K562 (cell line): Measurements from ENCODE around the gene ATP6V0E1. TPM values are rescaled to one million over a fixed set of nuclear protein-coding genes. Genes with fewer than 3 reads are reported as not detected.

ENCODE experiments used
- BACH1 ChIP-seq: fragments of 200-800 bp; sonication (Bioruptor generic); IDR thresholded peaks from 2 replicates; pipeline ENCODE4 v1.6.1; 2016; ENCODE audit warnings: missing genetic modification characterization, missing compliant biosample characterization
- HMGN3 ChIP-seq: IDR thresholded peaks from 2 replicates; pipeline ENCODE4 v1.6.1; 2011; ENCODE audit warnings: borderline replicate concordance, low read depth, mild to moderate bottlenecking, mixed read lengths, low read length; ENCODE audit not compliant: insufficient read length; ENCODE audit errors: extremely low read depth
- MAZ ChIP-seq, 2 experiments: fragments of 450-650 bp in 1 of 2; sonication (generic) in 1 of 2; formaldehyde crosslinking; IDR thresholded peaks in 1 of 2; conservative IDR thresholded peaks in 1 of 2; 2 replicates each; pipeline versions ENCODE4 v1.4.0 to v1.5.0; 2020; ENCODE audit warnings: mild to moderate bottlenecking in 1 of 2, missing genetic modification reagents in 1 of 2
- POLR3A ChIP-seq: IDR thresholded peaks from 2 replicates; pipeline ENCODE4 v1.6.1; 2011; ENCODE audit warnings: borderline replicate concordance, mild to moderate bottlenecking, moderate library complexity; ENCODE audit not compliant: insufficient read length, insufficient read depth; ENCODE audit errors: extremely low read depth
- SMAD4 ChIP-seq: fragments of 250-450 bp; sonication (Bioruptor Pico); conservative IDR thresholded peaks from 2 replicates; pipeline ENCODE4 v1.8.0; 2021; ENCODE audit warnings: inconsistent platforms, mild to moderate bottlenecking, moderate library complexity
- SMARCA5 ChIP-seq: fragments of 450-650 bp; IDR thresholded peaks from 2 replicates; pipeline ENCODE4 v1.6.1; 2016
- ZNF175 ChIP-seq: fragments of 200-800 bp; sonication (Bioruptor generic); IDR thresholded peaks from 2 replicates; pipeline ENCODE4 v1.6.1; 2016; ENCODE audit warnings: low read depth, mild to moderate bottlenecking, missing genetic modification characterization, missing compliant biosample characterization
- ZNF436 ChIP-seq: fragments of 250-450, 450-650 bp; sonication (Bioruptor Pico); formaldehyde crosslinking; IDR thresholded peaks from 2 replicates; pipeline ENCODE4 v1.7.0; 2020; ENCODE audit warnings: mild to moderate bottlenecking
- polyA plus RNA-seq, 8 experiments: library from polyadenylated mRNA; depleted of rRNA in 4 of 8; stranded (reverse) in 5 of 8; unstranded in 3 of 8; fragments of >200 nt; fragmentation: Nextera tagmentation in 2 of 8; fragmentation: Illumina TruSeq in 1 of 8; extraction: Ambion mirVana in 2 of 8; extraction: Trizol in 1 of 8; gene quantifications; 2 replicates each; pipeline versions ENCODE4 v1.2.1 to v1.2.3, GENCODE V29; 2011 to 2014; ENCODE audit warnings: inconsistent platforms in 1 of 8, missing spikeins in 1 of 8
- total RNA-seq, 7 experiments: library from RNA; depleted of rRNA in 6 of 7; stranded (reverse); fragments of >200 nt in 6 of 7; fragmentation: Illumina TruSeq in 2 of 7; extraction: Trizol in 2 of 7; gene quantifications; 2 replicates each; pipeline versions ENCODE4 v1.2.1 to v1.2.3, GENCODE V29; 2011 to 2021; ENCODE audit warnings: low replicate concordance in 1 of 7
- TF ChIP-seq, protein P1 (sequence below): sonication (generic); formaldehyde crosslinking; IDR thresholded peaks from 2 replicates; pipeline ENCODE4 v1.8.0; 2022; ENCODE audit warnings: missing genetic modification reagents, mild to moderate bottlenecking, borderline replicate concordance
- TF ChIP-seq, protein P2 (sequence below): fragments of 200-600 bp; sonication (generic); IDR thresholded peaks from one replicate; pipeline ENCODE4 v1.6.1; 2012; ENCODE audit warnings: mild to moderate bottlenecking, low read depth, low read length, inconsistent platforms

The ATP6V0E1 gene
- total and polyA plus RNA-seq, 9 of the 15 experiments (the other 6 are each of a cell fraction or from before 2014, with no cell fraction given): 63.8 to 395 (median 112) TPM

DNA sequence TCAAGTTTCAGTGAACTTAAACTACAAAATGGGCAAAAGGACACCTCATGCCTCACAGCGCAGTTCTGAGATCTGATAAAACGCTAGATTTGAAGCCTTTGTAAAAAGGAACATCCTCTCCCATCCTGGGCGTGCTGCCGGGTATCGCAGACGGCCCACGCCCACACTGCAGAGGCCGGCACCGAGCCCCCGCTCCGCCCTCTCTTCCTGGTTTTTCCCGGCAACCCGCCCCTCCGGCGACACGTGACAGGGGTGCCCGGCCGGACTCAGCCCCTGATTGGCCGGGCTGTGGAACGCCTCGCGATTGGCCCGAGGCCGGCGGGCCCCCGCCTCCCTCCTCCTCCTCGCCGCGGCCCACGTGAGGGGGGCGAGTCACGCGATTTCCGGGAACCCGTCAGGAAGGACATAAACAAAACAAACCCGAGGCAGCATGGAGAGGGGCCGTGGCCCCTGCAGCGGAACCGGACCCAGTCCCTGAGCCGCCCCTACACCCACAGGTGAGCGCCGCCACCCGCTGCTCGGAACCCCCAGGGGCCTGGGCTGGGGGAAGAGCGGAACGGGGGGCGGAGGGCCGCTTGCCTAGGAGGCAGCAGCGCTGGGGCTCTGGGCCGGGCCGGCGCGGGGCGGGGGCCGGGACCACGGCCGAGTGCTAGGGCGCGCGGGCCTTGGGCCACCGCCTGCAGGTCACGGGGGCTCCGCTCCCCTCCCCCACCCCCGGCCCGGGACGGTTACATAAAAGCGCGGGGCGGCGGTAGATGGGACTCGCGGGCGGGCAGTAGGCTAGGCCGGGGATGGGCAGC, 72.6 kb downstream of the ATP6V0E1 start, which contains the start of gene CREBRF (continued):
- TF ChIP-seq HMGN3 (peak; percentile 92), POLR3A (no peak), BACH1 (no peak), MAZ (CRISPR knock-in tag; conservative IDR thresholded peaks at IDR 0.05 in 1 of 2, IDR thresholded peaks at IDR 0.05 in 1 of 2) (peak; percentile 89 to 96), ZNF175 (CRISPR knock-in tag) (0 out of 2 replicates have a peak, but pooled peaks have one; percentile 61), SMARCA5 (no peak), SMAD4 (CRISPR knock-in tag) (peak; percentile 75), ZNF436 (0 out of 2 replicates have a peak, but pooled peaks have one; percentile 25)
- TF ChIP-seq, protein P1, sequence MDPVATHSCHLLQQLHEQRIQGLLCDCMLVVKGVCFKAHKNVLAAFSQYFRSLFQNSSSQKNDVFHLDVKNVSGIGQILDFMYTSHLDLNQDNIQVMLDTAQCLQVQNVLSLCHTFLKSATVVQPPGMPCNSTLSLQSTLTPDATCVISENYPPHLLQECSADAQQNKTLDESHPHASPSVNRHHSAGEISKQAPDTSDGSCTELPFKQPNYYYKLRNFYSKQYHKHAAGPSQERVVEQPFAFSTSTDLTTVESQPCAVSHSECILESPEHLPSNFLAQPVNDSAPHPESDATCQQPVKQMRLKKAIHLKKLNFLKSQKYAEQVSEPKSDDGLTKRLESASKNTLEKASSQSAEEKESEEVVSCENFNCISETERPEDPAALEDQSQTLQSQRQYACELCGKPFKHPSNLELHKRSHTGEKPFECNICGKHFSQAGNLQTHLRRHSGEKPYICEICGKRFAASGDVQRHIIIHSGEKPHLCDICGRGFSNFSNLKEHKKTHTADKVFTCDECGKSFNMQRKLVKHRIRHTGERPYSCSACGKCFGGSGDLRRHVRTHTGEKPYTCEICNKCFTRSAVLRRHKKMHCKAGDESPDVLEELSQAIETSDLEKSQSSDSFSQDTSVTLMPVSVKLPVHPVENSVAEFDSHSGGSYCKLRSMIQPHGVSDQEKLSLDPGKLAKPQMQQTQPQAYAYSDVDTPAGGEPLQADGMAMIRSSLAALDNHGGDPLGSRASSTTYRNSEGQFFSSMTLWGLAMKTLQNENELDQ: no peak
- TF ChIP-seq, protein P2, sequence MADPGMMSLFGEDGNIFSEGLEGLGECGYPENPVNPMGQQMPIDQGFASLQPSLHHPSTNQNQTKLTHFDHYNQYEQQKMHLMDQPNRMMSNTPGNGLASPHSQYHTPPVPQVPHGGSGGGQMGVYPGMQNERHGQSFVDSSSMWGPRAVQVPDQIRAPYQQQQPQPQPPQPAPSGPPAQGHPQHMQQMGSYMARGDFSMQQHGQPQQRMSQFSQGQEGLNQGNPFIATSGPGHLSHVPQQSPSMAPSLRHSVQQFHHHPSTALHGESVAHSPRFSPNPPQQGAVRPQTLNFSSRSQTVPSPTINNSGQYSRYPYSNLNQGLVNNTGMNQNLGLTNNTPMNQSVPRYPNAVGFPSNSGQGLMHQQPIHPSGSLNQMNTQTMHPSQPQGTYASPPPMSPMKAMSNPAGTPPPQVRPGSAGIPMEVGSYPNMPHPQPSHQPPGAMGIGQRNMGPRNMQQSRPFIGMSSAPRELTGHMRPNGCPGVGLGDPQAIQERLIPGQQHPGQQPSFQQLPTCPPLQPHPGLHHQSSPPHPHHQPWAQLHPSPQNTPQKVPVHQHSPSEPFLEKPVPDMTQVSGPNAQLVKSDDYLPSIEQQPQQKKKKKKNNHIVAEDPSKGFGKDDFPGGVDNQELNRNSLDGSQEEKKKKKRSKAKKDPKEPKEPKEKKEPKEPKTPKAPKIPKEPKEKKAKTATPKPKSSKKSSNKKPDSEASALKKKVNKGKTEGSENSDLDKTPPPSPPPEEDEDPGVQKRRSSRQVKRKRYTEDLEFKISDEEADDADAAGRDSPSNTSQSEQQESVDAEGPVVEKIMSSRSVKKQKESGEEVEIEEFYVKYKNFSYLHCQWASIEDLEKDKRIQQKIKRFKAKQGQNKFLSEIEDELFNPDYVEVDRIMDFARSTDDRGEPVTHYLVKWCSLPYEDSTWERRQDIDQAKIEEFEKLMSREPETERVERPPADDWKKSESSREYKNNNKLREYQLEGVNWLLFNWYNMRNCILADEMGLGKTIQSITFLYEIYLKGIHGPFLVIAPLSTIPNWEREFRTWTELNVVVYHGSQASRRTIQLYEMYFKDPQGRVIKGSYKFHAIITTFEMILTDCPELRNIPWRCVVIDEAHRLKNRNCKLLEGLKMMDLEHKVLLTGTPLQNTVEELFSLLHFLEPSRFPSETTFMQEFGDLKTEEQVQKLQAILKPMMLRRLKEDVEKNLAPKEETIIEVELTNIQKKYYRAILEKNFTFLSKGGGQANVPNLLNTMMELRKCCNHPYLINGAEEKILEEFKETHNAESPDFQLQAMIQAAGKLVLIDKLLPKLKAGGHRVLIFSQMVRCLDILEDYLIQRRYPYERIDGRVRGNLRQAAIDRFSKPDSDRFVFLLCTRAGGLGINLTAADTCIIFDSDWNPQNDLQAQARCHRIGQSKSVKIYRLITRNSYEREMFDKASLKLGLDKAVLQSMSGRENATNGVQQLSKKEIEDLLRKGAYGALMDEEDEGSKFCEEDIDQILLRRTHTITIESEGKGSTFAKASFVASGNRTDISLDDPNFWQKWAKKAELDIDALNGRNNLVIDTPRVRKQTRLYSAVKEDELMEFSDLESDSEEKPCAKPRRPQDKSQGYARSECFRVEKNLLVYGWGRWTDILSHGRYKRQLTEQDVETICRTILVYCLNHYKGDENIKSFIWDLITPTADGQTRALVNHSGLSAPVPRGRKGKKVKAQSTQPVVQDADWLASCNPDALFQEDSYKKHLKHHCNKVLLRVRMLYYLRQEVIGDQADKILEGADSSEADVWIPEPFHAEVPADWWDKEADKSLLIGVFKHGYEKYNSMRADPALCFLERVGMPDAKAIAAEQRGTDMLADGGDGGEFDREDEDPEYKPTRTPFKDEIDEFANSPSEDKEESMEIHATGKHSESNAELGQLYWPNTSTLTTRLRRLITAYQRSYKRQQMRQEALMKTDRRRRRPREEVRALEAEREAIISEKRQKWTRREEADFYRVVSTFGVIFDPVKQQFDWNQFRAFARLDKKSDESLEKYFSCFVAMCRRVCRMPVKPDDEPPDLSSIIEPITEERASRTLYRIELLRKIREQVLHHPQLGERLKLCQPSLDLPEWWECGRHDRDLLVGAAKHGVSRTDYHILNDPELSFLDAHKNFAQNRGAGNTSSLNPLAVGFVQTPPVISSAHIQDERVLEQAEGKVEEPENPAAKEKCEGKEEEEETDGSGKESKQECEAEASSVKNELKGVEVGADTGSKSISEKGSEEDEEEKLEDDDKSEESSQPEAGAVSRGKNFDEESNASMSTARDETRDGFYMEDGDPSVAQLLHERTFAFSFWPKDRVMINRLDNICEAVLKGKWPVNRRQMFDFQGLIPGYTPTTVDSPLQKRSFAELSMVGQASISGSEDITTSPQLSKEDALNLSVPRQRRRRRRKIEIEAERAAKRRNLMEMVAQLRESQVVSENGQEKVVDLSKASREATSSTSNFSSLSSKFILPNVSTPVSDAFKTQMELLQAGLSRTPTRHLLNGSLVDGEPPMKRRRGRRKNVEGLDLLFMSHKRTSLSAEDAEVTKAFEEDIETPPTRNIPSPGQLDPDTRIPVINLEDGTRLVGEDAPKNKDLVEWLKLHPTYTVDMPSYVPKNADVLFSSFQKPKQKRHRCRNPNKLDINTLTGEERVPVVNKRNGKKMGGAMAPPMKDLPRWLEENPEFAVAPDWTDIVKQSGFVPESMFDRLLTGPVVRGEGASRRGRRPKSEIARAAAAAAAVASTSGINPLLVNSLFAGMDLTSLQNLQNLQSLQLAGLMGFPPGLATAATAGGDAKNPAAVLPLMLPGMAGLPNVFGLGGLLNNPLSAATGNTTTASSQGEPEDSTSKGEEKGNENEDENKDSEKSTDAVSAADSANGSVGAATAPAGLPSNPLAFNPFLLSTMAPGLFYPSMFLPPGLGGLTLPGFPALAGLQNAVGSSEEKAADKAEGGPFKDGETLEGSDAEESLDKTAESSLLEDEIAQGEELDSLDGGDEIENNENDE: no peak
